Calu3 (cell line): ENCODE results near the gene SAG. TPM values are rescaled to one million over a fixed set of nuclear protein-coding genes. Genes with fewer than 3 reads are reported as not detected.

Source experiments
- BruUV-seq: library from RNA; stranded (reverse); fragments of 400-500 nt; replicated peaks from 2 replicates; lab custom pipeline; 2021; lab: Mats Ljungman, UMichigan
- CTCF ChIA-PET: fragments of 300-600 bp; sonication (Branson Sonifier 250); formaldehyde crosslinking; loops from one replicate; lab custom pipeline; 2022; ENCODE audit warnings: antibody characterized with exemption; lab: Charles Lee
- DNase-seq: peaks from one replicate; pipeline ENCODE4 v3.0.0; 2022
- H3K27ac Mint-ChIP-seq: one replicate; pipeline ENCODE4 v1.8.0; 2022; ENCODE audit warnings: mixed read lengths; ENCODE audit not compliant: unreplicated experiment
- H3K27me3 Mint-ChIP-seq: one replicate; pipeline ENCODE4 v1.8.0; 2022; ENCODE audit warnings: mixed read lengths; ENCODE audit not compliant: unreplicated experiment
- H3K36me3 Mint-ChIP-seq: one replicate; pipeline ENCODE4 v1.8.0; 2022; ENCODE audit warnings: mild to moderate bottlenecking, moderate library complexity, mixed read lengths; ENCODE audit not compliant: insufficient read depth, unreplicated experiment
- H3K4me1 Mint-ChIP-seq: one replicate; pipeline ENCODE4 v1.8.0; 2022; ENCODE audit warnings: mild to moderate bottlenecking, low read depth, mixed read lengths; ENCODE audit not compliant: unreplicated experiment
- H3K4me3 Mint-ChIP-seq: one replicate; pipeline ENCODE4 v1.8.0; 2022; ENCODE audit warnings: mild to moderate bottlenecking, low read depth, moderate library complexity, mixed read lengths; ENCODE audit not compliant: unreplicated experiment
- H3K9me3 Mint-ChIP-seq: one replicate; pipeline ENCODE4 v1.8.0; 2022; ENCODE audit warnings: low read depth, mixed read lengths; ENCODE audit not compliant: unreplicated experiment
- intact Hi-C: fragments of 100-400 bp; cut with micrococcal nuclease; formaldehyde crosslinking; loops from one replicate; pipeline ENCODE4 v1.10.0; 2022; ENCODE audit not compliant: unreplicated experiment
- total RNA-seq: library from RNA; stranded (reverse); gene quantifications from 2 replicates; pipeline ENCODE4 v1.2.3, GENCODE V29; 2022
- TF ChIP-seq, protein P1 (sequence below): fragments of 200-600 bp; IDR thresholded peaks from one replicate; pipeline ENCODE4 v1.8.0; 2022; ENCODE audit warnings: antibody characterized with exemption; ENCODE audit not compliant: unreplicated experiment

The SAG gene
- total RNA-seq, 1 experiment from 2014 or later, result not detected

DNA sequence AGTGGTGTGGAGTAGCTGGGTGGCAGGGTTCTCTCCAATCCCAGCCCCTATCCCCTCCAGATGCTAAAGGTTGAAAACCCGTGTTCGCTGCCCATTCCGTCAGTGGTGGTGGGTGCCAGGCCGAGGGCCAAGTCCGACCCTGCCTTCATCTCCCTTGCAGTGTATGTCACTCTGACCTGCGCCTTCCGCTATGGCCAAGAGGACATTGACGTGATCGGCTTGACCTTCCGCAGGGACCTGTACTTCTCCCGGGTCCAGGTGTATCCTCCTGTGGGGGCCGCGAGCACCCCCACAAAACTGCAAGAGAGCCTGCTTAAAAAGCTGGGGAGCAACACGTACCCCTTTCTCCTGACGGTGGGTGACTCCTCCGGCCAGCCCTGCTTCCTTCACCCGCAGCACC, 12.9 kb downstream of the SAG start:
- peaks cover 57% of the 10 kb centered on the region for H3K27me3 Mint-ChIP-seq
- no peaks in the 10 kb centered on the region for H3K4me1 Mint-ChIP-seq
- no peak overlapping the region for H3K4me3 Mint-ChIP-seq
- DNase-seq, result no peak
- H3K36me3 Mint-ChIP-seq, result no peaks in the 10 kb centered on the region
- TF ChIP-seq, protein P1, sequence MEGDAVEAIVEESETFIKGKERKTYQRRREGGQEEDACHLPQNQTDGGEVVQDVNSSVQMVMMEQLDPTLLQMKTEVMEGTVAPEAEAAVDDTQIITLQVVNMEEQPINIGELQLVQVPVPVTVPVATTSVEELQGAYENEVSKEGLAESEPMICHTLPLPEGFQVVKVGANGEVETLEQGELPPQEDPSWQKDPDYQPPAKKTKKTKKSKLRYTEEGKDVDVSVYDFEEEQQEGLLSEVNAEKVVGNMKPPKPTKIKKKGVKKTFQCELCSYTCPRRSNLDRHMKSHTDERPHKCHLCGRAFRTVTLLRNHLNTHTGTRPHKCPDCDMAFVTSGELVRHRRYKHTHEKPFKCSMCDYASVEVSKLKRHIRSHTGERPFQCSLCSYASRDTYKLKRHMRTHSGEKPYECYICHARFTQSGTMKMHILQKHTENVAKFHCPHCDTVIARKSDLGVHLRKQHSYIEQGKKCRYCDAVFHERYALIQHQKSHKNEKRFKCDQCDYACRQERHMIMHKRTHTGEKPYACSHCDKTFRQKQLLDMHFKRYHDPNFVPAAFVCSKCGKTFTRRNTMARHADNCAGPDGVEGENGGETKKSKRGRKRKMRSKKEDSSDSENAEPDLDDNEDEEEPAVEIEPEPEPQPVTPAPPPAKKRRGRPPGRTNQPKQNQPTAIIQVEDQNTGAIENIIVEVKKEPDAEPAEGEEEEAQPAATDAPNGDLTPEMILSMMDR, result no peak
- intact Hi-C loops, result no loop called here
- no peak overlapping the region for H3K27ac Mint-ChIP-seq
- no peaks in the 10 kb centered on the region for H3K9me3 Mint-ChIP-seq
- CTCF ChIA-PET, result no interaction called here
- BruUV-seq, result no TSS peak

DNA sequence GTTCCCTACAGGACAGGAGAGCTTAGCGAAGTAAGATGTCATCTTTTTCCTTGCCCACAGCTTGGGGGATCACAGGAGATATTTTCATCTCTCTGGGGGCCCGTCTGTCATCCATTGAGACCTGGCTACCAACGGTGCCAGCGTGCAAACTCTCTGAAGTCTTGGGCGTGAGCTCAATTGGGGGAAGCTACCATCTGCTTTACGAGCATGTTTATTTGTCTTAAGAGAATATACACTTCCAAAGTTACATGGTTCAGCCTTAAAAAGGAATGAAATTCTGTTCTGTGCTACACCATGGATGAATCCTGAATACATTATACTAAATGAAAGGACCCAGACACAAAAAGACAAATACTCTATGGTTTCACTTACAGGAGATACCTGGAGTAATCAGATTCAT, 13.6 kb downstream of the SAG start:
- Mint-ChIP-seq H3K27ac (no peak overlapping the region), H3K27me3 (peaks cover 57% of the 10 kb centered on the region), H3K9me3 (no peaks in the 10 kb centered on the region), H3K4me1 (no peaks in the 10 kb centered on the region), H3K4me3 (no peak overlapping the region), H3K36me3 (no peaks in the 10 kb centered on the region)
- BruUV-seq, result no TSS peak
- CTCF ChIA-PET, result no interaction called here
- intact Hi-C loops, result no loop called here
- DNase-seq, result no peak
- TF ChIP-seq, protein P1, result no peak

DNA sequence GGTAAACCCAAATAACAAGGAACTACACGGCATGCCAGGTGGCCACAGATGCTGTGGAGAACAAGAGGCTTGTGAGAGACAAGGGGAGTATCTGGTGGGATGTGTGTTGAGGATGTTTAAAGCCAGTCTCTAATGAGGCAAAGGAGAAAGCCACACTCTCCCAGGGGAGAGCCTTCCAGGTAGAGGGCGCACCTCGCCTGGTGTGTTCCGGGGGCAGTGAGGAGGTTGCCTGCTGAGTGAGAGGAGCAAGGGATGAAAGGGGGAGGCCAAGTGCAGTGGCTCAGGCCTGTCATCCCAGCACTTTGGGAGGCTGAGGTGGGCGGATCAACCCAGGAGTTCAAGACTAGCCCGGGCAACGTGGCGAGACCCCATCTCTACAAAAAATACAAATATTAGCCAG, 16.2 kb downstream of the SAG start:
- DNase-seq, result peak; percentile 10
- Mint-ChIP-seq H3K4me3 (no peak overlapping the region), H3K9me3 (no peaks in the 10 kb centered on the region), H3K27me3 (peaks cover 47% of the 10 kb centered on the region), H3K4me1 (no peaks in the 10 kb centered on the region), H3K36me3 (no peaks in the 10 kb centered on the region), H3K27ac (no peak overlapping the region)
- CTCF ChIA-PET, result interaction anchor here (0.7 kb wide), 1 partner anchor 17 kb away, joined by 3 read pairs; no protein-coding TSS in a partner anchor
- TF ChIP-seq, protein P1, result no peak
- intact Hi-C loops, result no loop called here
- no TSS peak for BruUV-seq

DNA sequence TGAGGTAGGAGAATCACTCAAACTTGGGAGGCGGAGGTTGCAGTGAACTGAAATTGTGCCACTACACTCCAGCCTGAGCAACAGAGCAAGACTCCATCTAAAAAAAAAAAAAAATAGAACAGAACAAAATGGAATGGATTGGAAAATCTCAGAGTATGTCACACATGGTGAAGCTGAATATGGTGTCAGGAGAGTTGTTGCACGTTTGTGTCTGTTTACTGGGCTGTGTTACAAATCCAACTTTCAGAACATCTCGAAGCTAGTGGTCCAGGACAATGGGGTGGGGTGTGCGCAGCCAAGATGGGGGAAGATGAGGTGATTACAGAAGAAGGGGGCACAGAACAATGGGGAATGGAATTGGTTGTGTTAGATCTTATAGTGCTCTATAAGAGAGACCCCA, 17.6 kb downstream of the SAG start:
- TF ChIP-seq, protein P1, result no peak
- no peak overlapping the region for H3K27ac Mint-ChIP-seq
- no peak for DNase-seq
- intact Hi-C loops, result no loop called here
- H3K27me3 Mint-ChIP-seq, result peaks cover 33% of the 10 kb centered on the region
- no peaks in the 10 kb centered on the region for H3K9me3 Mint-ChIP-seq
- CTCF ChIA-PET, result interaction anchor here (0.7 kb wide), 1 partner anchor 483 kb away, joined by 4 read pairs; no protein-coding TSS in a partner anchor
- H3K4me3 Mint-ChIP-seq, result no peak overlapping the region
- H3K36me3 Mint-ChIP-seq, result no peaks in the 10 kb centered on the region
- no TSS peak for BruUV-seq
- no peaks in the 10 kb centered on the region for H3K4me1 Mint-ChIP-seq
